ENCODE results near the gene CCDC197. TPM values are rescaled to one million over a fixed set of nuclear protein-coding genes. Genes with fewer than 3 reads are reported as not detected.

CCDC197 gene
- polyA plus RNA-seq, 1 donor from 2014 or later = not detected

DNA sequence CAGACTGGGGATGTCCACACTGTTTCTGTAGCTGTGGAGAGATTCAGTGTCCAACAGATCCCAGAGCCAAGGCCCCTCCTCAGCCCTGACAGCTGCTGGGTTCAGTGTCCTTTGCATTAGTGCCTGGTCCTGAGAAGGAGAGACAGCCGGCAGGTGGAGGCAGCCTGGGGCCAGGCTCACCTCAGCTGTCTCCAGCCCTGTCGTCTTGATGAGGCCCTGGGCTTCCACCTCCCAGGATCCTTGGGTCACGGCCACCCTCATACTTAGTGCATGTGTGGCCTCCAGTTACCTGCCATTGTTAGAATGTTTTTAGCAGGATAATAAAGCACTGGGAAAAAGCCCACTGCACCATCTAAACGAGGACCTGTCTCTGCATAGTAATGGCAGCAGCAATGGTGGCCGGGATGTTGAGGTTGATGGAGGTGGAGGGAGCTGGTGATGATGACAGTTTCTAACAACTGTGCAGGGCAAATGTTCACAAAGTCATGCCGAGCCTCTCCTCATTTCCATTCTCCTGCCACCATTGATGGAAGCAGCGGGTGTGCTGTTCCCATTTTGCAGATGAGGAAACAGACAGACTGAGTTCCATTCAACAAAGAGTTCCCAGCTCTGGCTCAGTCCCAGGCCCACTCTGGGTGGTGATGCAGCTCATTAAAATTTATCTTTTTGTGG lies 38.4 kb upstream of the CCDC197 start:
- H3K9me2 ChIP-seq (ENCODE audit: insufficient read depth, low read length) = no peaks in the 10 kb centered on the region
- TF ChIP-seq EZH2 (IDR thresholded peaks at IDR 0.05; ENCODE audit: borderline replicate concordance, insufficient read depth, low read length, poor library complexity, severe bottlenecking) (no peak), RAD21 (conservative IDR thresholded peaks at IDR 0.05) (no peak), EP300 (conservative IDR thresholded peaks at IDR 0.05; ENCODE audit: poor library complexity, severe bottlenecking) (no peak), SMC3 (conservative IDR thresholded peaks at IDR 0.05; ENCODE audit: poor library complexity) (no peak), POLR2AphosphoS5 (IDR thresholded peaks at IDR 0.05) (no peak), TAF1 (IDR thresholded peaks at IDR 0.05; ENCODE audit: low read depth) (no peak), MXI1 (conservative IDR thresholded peaks at IDR 0.05; ENCODE audit: poor library complexity, severe bottlenecking) (no peak)
- TF ChIP-seq, protein P1, sequence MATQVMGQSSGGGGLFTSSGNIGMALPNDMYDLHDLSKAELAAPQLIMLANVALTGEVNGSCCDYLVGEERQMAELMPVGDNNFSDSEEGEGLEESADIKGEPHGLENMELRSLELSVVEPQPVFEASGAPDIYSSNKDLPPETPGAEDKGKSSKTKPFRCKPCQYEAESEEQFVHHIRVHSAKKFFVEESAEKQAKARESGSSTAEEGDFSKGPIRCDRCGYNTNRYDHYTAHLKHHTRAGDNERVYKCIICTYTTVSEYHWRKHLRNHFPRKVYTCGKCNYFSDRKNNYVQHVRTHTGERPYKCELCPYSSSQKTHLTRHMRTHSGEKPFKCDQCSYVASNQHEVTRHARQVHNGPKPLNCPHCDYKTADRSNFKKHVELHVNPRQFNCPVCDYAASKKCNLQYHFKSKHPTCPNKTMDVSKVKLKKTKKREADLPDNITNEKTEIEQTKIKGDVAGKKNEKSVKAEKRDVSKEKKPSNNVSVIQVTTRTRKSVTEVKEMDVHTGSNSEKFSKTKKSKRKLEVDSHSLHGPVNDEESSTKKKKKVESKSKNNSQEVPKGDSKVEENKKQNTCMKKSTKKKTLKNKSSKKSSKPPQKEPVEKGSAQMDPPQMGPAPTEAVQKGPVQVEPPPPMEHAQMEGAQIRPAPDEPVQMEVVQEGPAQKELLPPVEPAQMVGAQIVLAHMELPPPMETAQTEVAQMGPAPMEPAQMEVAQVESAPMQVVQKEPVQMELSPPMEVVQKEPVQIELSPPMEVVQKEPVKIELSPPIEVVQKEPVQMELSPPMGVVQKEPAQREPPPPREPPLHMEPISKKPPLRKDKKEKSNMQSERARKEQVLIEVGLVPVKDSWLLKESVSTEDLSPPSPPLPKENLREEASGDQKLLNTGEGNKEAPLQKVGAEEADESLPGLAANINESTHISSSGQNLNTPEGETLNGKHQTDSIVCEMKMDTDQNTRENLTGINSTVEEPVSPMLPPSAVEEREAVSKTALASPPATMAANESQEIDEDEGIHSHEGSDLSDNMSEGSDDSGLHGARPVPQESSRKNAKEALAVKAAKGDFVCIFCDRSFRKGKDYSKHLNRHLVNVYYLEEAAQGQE (IDR thresholded peaks at IDR 0.05; ENCODE audit: borderline replicate concordance) = no peak
- TF ChIP-seq, protein P2, sequence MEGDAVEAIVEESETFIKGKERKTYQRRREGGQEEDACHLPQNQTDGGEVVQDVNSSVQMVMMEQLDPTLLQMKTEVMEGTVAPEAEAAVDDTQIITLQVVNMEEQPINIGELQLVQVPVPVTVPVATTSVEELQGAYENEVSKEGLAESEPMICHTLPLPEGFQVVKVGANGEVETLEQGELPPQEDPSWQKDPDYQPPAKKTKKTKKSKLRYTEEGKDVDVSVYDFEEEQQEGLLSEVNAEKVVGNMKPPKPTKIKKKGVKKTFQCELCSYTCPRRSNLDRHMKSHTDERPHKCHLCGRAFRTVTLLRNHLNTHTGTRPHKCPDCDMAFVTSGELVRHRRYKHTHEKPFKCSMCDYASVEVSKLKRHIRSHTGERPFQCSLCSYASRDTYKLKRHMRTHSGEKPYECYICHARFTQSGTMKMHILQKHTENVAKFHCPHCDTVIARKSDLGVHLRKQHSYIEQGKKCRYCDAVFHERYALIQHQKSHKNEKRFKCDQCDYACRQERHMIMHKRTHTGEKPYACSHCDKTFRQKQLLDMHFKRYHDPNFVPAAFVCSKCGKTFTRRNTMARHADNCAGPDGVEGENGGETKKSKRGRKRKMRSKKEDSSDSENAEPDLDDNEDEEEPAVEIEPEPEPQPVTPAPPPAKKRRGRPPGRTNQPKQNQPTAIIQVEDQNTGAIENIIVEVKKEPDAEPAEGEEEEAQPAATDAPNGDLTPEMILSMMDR (IDR thresholded peaks at IDR 0.05; ENCODE audit: poor library complexity, severe bottlenecking) = no peak
- no peaks in the 10 kb centered on the region for H3K79me2 ChIP-seq (replicated peaks; ENCODE audit: insufficient read depth, low read length)
- no peaks in the 10 kb centered on the region for H3K27me3 ChIP-seq (ENCODE audit: insufficient read depth, low read depth, low read length)
- no peaks in the 10 kb centered on the region for H4K20me1 ChIP-seq (ENCODE audit: insufficient read depth)
- no peaks in the 10 kb centered on the region for H3K36me3 ChIP-seq (ENCODE audit: insufficient read depth, low read length)
- H3K27ac ChIP-seq (ENCODE audit: low read length) = no peak overlapping the region
- H3K9me3 ChIP-seq (ENCODE audit: low read length) = no peaks in the 10 kb centered on the region
- no peak overlapping the region for H3K4me3 ChIP-seq (ENCODE audit: low read length)
- H3K4me2 ChIP-seq (ENCODE audit: low read length) = no peak overlapping the region
- no peaks in the 10 kb centered on the region for H3F3A ChIP-seq (ENCODE audit: insufficient read depth, low read length, poor library complexity, severe bottlenecking)
- H3K9ac ChIP-seq (ENCODE audit: low read length) = no peak overlapping the region
- H2AFZ ChIP-seq (ENCODE audit: low read depth, low read length) = no peak overlapping the region

DNA sequence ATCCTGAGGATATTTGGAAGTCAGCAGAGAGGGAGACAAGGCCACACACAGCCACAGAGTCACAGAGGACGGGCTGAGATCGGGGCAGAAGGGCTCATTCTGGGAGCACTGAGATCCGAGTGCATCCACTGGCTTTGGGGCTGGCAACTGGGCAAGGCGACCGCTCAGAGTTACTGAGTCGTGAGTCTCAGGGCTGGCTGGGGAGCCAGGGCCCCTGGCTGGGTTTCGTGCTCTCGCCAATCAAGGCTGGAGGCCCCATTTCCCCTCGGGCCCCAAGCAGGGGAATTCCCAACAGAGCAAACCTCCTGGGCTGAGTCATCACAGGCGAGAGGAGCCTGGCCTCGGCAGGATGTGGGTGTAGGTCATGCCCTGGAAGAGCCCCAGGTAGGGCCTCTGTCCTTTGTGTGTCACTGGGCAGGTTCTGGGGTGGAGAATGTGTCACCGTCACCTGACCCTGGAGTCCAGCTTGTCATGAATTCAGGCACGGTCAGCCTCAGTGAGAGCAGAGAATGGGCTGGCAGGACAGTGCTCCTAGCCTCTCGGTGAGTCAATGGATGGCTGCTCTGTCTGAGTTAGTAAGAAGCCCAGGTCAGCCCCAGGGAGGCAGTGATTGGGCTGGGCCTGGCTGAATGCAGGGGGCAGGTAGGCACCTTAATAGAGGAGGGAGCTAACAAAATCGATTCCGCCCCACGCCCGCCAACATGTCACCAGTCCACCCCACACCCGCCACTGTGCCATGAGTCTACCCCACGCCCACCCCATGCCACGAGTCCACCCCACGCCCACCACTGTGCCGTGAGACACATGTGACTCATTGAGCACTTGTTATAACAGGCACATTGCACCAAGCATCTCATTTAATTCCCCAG lies 37.6 kb upstream of the CCDC197 start:
- Histone ChIP-seq H2AFZ (ENCODE audit: low read depth, low read length) (no peak overlapping the region), H3K36me3 (ENCODE audit: insufficient read depth, low read length) (no peaks in the 10 kb centered on the region), H3K9ac (ENCODE audit: low read length) (no peak overlapping the region), H3K27me3 (ENCODE audit: insufficient read depth, low read depth, low read length) (no peaks in the 10 kb centered on the region), H3K9me2 (ENCODE audit: insufficient read depth, low read length) (no peaks in the 10 kb centered on the region), H3K27ac (ENCODE audit: low read length) (no peak overlapping the region), H3K79me2 (replicated peaks; ENCODE audit: insufficient read depth, low read length) (no peaks in the 10 kb centered on the region), H3F3A (ENCODE audit: insufficient read depth, low read length, poor library complexity, severe bottlenecking) (no peaks in the 10 kb centered on the region), H3K9me3 (ENCODE audit: low read length) (no peaks in the 10 kb centered on the region), H4K20me1 (ENCODE audit: insufficient read depth) (no peaks in the 10 kb centered on the region), H3K4me3 (ENCODE audit: low read length) (no peak overlapping the region), H3K4me2 (ENCODE audit: low read length) (no peak overlapping the region)
- TF ChIP-seq EZH2 (IDR thresholded peaks at IDR 0.05; ENCODE audit: borderline replicate concordance, insufficient read depth, low read length, poor library complexity, severe bottlenecking) (no peak), RAD21 (conservative IDR thresholded peaks at IDR 0.05) (no peak), SMC3 (conservative IDR thresholded peaks at IDR 0.05; ENCODE audit: poor library complexity) (no peak), TAF1 (IDR thresholded peaks at IDR 0.05; ENCODE audit: low read depth) (no peak), EP300 (conservative IDR thresholded peaks at IDR 0.05; ENCODE audit: poor library complexity, severe bottlenecking) (no peak), MXI1 (conservative IDR thresholded peaks at IDR 0.05; ENCODE audit: poor library complexity, severe bottlenecking) (no peak), POLR2AphosphoS5 (IDR thresholded peaks at IDR 0.05) (no peak)
- TF ChIP-seq, protein P2 (IDR thresholded peaks at IDR 0.05; ENCODE audit: poor library complexity, severe bottlenecking) = no peak
- TF ChIP-seq, protein P1 (IDR thresholded peaks at IDR 0.05; ENCODE audit: borderline replicate concordance) = no peak

All from neural cell (in vitro differentiated cells).